BE2C (cell line): ENCODE results near the gene ARID4B.
"Not testable (repeated sequence)": the region's sequence is repeated elsewhere in the genome, so short reads cannot be mapped to it uniquely, and the experiment has no call there.

Experiments used
- DNase-seq: peaks from one replicate; pipeline ENCODE4 v3.0.0-alpha.2; 2020
- H3K27me3 ChIP-seq: fragments of 250-450 bp; sonication (Bioruptor Pico); 2 replicates; pipeline ENCODE4 v1.5.1; 2020; ENCODE audit warnings: mild to moderate bottlenecking
- H3K36me3 ChIP-seq: fragments of 250-450 bp; sonication (Bioruptor Pico); 2 replicates; pipeline ENCODE4 v1.5.1; 2020; ENCODE audit warnings: mild to moderate bottlenecking
- H3K4me1 ChIP-seq: fragments of 250-450 bp; sonication (Bioruptor Pico); 2 replicates; pipeline ENCODE4 v1.5.1; 2020
- H3K4me3 ChIP-seq: 2 replicates; pipeline ENCODE4 v1.5.1; 2011; ENCODE audit warnings: low read depth, low read length
- H3K9me3 ChIP-seq: fragments of 250-450 bp; sonication (Bioruptor Pico); 2 replicates; pipeline ENCODE4 v1.5.1; 2020
- TF ChIP-seq, protein P1 (sequence below): IDR thresholded peaks from 2 replicates; pipeline ENCODE4 v1.5.1; 2012; ENCODE audit warnings: mild to moderate bottlenecking, low read depth, low read length

ARID4B gene

DNA sequence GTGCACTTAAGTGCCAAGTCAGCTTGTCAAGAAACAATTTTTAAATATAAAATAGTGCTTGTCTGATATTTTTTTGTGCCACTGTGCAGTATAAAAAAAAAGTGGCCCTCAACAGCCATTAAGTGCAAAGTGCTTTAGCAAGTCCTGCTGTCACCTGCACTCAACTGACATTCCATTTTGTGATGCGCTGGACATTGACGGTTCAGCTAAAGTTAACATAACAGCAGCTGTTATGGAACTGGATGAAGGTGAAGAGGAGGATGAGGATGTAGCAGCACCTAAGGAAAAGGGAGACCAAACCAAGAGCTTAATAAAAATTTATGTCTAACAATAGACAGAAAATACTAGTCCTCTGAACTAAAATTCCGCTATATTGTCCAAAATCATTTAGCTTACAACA, 159.6 kb downstream of the ARID4B start:
- H3K27me3 ChIP-seq = no peaks in the 10 kb centered on the region
- TF ChIP-seq, protein P1, sequence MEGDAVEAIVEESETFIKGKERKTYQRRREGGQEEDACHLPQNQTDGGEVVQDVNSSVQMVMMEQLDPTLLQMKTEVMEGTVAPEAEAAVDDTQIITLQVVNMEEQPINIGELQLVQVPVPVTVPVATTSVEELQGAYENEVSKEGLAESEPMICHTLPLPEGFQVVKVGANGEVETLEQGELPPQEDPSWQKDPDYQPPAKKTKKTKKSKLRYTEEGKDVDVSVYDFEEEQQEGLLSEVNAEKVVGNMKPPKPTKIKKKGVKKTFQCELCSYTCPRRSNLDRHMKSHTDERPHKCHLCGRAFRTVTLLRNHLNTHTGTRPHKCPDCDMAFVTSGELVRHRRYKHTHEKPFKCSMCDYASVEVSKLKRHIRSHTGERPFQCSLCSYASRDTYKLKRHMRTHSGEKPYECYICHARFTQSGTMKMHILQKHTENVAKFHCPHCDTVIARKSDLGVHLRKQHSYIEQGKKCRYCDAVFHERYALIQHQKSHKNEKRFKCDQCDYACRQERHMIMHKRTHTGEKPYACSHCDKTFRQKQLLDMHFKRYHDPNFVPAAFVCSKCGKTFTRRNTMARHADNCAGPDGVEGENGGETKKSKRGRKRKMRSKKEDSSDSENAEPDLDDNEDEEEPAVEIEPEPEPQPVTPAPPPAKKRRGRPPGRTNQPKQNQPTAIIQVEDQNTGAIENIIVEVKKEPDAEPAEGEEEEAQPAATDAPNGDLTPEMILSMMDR = no peak
- H3K36me3 ChIP-seq = peaks cover 28% of the 10 kb centered on the region
- no peak overlapping the region for H3K4me3 ChIP-seq
- no peaks in the 10 kb centered on the region for H3K4me1 ChIP-seq
- H3K9me3 ChIP-seq = no peaks in the 10 kb centered on the region
- no peak for DNase-seq

- peaks cover 18% of the 10 kb centered on the region for H3K36me3 ChIP-seq
- H3K4me1 ChIP-seq = no peaks in the 10 kb centered on the region
These were observed 166.2 kb downstream of the ARID4B start for GRCh38 chr1:235161685-235162327.

DNA sequence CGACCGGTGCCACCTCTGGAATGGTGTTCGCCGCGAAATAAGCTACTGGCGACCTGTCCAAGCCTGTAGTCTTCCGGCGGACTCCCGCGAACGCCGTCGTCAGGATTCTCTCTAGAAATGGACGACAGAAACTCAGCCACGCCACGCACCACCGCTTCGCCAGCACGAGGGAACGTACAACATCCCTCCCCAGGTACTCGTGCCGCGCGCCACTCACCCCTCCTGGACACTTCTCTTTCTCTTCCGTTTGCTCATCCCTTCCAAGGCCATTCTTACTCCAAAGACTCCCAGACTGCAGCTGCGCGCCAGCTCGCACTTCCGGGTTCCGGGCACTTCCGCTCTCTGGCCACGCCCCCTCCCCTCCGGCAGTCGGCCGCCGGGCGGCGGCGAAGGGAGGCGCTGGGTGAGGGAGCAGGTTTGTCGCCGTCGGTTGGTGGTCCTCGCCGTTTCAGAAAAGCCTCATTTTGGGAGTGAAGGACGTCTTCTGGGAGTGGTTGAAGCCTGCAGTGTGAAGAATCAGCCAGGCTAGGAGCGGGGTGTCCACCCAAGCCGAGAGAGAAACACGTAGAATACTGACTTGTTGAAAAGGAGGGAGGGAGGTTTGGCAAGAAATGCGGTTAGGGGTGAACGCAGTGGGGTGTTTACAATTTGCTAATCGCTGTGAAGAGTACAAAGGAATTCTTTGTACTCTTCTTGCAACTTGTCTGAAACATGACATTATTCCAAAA, 166.9 kb downstream of the ARID4B start, which contains the start of gene RBM34:
Gene RBM34 (minus strand): TSS at position 294 of the 728 bp plus-strand sequence. CDS start 24 bp downstream, at position 270.
- H3K4me3 ChIP-seq = peak within 1 kb of the TSS; percentile 85
- H3K4me1 ChIP-seq = no peaks in the 10 kb centered on the region
- DNase-seq = peak; percentile 94
- no peaks in the 10 kb centered on the region for H3K9me3 ChIP-seq
- H3K36me3 ChIP-seq = peaks cover 25% of the 10 kb centered on the region
- TF ChIP-seq, protein P1 = no peak
- H3K27me3 ChIP-seq = no peaks in the 10 kb centered on the region

More at GRCh38 chr1:235161685-235162327, 166.2 kb downstream of the ARID4B start:
- Histone ChIP-seq H3K27me3 (no peaks in the 10 kb centered on the region), H3K4me3 (peak overlapping the region; percentile 85), H3K9me3 (no peaks in the 10 kb centered on the region)
- no peak for DNase-seq
- TF ChIP-seq, protein P1 = no peak

DNA sequence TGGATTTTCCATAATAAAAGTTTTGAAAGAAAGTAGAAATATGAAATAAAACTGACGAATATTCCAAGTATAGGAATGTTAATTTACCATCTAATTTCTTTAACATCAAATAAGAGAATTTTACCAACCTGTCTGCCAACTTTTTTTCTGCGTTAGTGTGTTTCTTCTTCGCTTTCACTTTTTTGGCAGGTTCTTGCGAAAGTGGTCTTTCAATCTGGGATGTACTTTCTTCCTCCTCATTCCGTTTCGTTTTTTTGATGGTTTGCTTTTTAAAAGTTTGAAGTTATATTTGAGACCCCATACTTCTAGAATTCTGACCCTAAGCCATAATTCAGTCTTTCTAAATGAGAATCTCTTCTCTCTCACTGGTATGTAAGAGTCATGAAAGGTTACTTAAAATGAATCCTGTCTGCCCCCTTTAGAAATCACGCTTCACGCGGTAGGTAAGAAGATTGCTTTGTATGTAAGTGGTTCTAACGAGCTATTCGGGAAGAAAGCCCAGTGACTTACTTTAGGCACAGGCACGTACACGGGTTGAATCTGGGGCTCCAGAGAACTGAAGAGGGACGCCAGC, 167.5 kb downstream of the ARID4B start:
- Histone ChIP-seq H3K36me3 (peaks cover 27% of the 10 kb centered on the region), H3K9me3 (no peaks in the 10 kb centered on the region), H3K4me1 (no peaks in the 10 kb centered on the region), H3K4me3 (peak overlapping the region; percentile 85), H3K27me3 (no peaks in the 10 kb centered on the region)
- TF ChIP-seq, protein P1 = no peak
- DNase-seq = no peak

DNA sequence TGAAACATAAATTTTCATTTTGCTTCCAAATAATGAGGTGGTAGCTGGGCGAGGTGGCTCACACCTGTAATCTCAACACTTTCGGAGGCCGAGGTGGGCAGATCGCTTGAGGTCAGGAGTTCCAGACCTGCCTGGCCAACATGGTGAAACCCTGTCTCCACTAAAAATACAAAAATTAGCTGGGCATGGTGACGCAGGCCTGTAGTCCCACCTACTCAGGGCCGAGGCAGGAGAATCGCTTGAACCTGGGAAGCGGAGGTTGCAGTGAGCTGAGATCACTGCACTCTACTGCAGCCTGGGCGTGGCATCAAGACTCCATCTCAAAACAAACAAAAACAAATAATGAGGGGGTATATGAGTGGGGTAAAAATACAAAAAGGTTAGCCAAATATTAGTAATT, 168.0 kb downstream of the ARID4B start:
- H3K4me3 ChIP-seq = peak overlapping the region; percentile 85
- H3K27me3 ChIP-seq, DNase-seq, H3K9me3 ChIP-seq, H3K4me1 ChIP-seq: not testable (repeated sequence)
- H3K36me3 ChIP-seq = peaks cover 28% of the 10 kb centered on the region

- DNase-seq, H3K4me1 ChIP-seq, H3K4me3 ChIP-seq, H3K9me3 ChIP-seq, H3K27me3 ChIP-seq: not testable (repeated sequence)
- peaks cover 33% of the 10 kb centered on the region for H3K36me3 ChIP-seq
These were observed 168.7 kb downstream of the ARID4B start for GRCh38 chr1:235159284-235159683.

- no peaks in the 10 kb centered on the region for H3K4me1 ChIP-seq
- no peaks in the 10 kb centered on the region for H3K27me3 ChIP-seq
- H3K36me3 ChIP-seq = peaks cover 36% of the 10 kb centered on the region
- no peak overlapping the region for H3K4me3 ChIP-seq
- TF ChIP-seq, protein P1 = no peak
- H3K9me3 ChIP-seq = no peaks in the 10 kb centered on the region
- no peak for DNase-seq
These were observed 169.3 kb downstream of the ARID4B start for GRCh38 chr1:235158680-235159079.
